GM19397 (cell line): ENCODE results near the gene AURKB.
A peak's percentile ranks its signal among the peaks of the same experiment; 100 is the strongest.
"Not testable (repeated sequence)": the region's sequence is repeated elsewhere in the genome, so short reads cannot be mapped to it uniquely, and the experiment has no call there.

ENCODE experiments used
- ATAC-seq: cut with Tn5 transposase; IDR thresholded peaks from one replicate; pipeline ENCODE4 v1.9.1; 2021; ENCODE audit warnings: mild to moderate bottlenecking, moderate library complexity; ENCODE audit not compliant: unreplicated experiment

The AURKB gene

DNA sequence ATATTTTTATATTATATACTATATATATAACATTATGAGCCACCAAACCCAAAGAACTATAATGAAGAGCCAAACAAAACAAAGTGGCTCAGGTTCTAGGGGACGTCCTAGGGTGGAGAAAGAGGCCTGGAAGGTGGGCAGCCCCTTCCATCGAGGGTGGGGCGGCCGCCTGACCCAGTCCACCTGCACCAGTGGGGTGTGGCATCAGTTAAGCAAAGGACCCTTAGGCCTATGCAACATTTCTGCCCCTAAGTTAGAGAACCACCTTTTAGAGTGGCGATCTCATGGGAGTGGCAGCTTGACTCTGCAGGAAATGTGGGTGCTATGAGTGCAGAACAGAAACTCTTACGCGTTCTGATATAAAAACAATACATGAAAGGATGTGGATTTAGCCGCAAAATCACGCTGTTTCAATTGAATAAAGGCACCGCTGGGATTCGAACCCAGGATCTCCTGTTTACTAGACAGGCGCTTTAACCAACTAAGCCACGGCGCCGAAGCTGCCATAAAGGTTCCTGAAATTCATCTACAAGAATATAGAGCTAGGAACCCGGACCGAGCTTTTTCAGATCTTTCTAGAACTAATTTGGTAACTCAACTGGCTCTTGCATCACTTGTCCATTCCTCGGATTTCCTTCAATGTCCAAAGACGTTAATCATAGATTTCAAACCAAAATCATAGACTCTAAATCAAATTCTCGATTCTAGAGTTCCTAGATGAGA lies 15.6 kb upstream of the AURKB start:
- ATAC-seq = no peak

GRCh38 chr17:8224891-8225812 lies 14.8 kb upstream of the AURKB start:
- no peak for ATAC-seq

GRCh38 chr17:8223356-8224126 lies 13.2 kb upstream of the AURKB start:
- peak; percentile 9 for ATAC-seq

GRCh38 chr17:8222630-8223355 lies 12.4 kb upstream of the AURKB start:
- ATAC-seq = peak; percentile 34

- peak; percentile 29 for ATAC-seq
These were observed 11.9 kb upstream of the AURKB start for GRCh38 chr17:8222380-8222629.

DNA sequence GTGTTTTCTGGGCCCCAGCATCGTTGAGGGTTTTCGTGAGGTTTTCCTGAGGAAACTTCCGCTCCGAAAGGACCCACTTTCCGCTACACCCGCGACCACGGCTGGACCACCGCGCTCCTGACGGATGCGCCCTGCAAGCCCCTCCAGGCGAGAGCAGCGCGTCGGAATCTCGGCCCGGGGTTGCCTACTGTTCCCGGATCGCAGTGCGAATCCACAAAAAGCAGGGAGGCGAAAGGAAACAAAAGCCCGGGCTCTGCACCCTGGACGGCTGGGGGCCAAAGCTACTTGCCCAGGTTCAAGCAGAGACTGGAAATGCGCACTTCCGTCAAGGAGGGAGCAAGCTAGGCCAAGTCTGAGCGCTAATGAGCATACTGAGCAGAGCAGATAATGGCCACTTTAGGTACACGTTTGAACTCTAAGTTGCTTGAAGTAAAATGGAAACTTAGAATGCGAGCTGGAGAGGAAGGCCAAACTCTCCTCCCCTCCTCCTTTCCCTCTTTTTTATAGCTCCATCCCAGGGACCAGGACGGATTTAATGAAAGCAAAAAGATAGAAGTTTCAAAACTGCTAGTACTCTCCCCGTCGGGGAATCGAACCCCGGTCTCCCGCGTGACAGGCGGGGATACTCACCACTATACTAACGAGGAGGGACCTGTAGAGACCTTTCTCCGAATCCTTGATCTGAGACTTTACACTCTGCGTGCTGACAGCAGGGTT lies 11.4 kb upstream of the AURKB start:
- peak; percentile 36 for ATAC-seq

DNA sequence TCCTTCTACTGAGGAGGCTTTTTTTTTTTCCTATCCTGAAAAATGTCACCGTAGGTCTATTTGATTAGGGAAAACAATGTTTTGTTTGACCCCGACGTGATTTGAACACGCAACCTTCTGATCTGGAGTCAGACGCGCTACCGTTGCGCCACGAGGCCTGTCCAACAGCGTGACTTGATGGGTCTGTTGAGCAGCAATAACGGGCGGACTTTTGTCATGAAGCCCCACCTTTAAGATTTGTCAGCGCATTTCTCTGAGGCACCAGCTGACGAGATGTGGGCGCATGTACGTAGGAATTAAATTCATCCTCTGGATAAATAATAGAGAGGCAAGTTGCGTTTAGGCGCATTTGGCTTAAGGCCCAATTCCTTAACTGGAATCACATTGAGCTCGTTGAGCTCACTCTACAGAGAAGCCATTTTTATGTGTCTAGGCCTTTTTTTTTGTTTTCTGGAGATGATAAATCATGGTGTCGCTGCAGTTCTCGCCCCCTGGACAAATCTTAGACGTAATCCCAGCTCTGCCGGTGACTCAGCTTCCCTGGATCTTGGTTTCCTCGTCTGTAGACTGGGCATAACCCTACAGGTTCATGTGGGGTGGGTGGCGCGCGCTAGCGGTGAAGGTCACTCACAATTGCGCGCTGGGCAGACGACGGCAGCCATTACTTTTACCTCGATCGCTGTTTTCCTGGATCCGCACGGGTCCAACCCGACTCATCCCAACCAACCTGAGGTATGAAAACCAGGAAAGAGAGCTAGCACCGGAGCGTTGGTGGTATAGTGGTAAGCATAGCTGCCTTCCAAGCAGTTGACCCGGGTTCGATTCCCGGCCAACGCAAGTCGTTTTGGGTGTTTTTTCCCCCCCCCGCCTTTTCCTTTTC lies 10.6 kb upstream of the AURKB start:
- peak; percentile 27 for ATAC-seq

GRCh38 chr17:8214000-8214399 lies 3.6 kb upstream of the AURKB start:
- not testable (repeated sequence) for ATAC-seq

GRCh38 chr17:8212312-8213180 lies 2.2 kb upstream of the AURKB start:
- no peak for ATAC-seq

DNA sequence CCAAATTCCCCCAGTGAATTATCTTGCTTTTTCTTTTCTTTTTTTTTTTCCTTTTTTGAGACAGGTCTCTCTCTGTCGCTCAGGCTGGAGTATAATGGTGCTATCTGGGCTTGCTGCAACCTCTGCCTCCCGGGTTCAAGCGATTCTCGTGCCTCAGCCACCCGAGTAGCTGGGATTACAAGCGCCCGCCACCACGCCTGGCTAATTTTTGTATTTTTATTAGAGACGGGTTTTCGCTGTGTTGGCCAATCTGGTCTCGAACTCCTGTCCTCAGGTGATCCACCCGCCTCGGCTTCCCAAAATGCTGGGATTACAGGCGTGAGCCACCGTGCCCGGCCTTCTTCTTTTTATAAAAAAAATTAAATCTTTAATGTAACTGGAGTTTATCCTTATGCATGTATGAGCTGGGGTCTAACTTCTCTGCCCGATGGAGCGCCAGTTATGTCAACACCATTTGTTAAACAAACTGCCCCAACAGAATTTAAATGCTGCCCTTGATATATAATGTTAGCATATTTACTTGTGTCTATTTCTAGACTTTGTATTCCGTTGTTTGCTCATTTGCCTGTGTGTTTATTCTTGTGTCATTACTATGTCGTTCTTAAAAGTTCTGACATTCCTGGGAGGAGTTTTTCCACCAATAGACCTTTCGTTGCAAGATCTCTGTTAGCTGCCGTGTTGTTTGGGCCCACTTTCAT lies 535 bp upstream of the AURKB start:
- no peak for ATAC-seq

GRCh38 chr17:8206536-8206935 lies 3.8 kb downstream of the AURKB start:
- no peak for ATAC-seq

DNA sequence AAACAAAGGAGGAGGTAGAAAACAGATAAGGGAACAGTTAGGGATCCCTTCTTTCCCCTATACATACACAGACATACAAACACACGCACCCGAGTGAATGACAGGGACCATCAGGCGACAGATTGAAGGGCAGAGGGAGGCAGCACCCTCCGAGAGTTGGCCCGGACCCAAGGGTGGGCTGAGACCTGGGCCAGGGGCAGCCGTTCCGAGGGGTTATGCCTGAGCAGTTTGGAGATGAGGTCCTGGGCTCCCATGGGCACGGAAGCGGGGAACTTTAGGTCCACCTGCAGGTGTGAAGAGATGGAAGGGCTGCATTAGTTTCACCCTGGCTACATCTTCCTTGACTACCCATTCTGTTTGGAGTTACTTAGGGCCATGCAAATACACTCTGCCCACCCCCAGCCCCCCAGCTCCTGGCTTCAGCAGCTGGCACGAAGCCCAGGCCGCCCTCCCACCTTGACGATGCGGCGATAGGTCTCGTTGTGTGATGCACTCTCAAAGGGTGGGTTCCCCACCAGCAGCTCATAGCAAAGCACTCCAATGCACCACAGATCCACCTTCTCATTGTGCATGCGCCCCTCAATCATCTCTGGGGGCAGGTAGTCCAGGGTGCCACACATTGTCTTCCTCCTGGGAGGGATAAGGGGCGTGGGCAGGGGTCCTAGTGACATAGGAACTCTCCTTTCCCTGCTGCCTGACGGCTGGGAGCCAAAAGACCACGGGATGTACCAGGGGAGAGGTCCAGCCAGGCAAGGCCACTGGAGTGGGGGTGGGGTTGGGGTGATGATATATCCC lies 5.4 kb downstream of the AURKB start:
- no peak for ATAC-seq

- no peak for ATAC-seq
These were observed 18.1 kb downstream of the AURKB start for GRCh38 chr17:8192070-8192815.

DNA sequence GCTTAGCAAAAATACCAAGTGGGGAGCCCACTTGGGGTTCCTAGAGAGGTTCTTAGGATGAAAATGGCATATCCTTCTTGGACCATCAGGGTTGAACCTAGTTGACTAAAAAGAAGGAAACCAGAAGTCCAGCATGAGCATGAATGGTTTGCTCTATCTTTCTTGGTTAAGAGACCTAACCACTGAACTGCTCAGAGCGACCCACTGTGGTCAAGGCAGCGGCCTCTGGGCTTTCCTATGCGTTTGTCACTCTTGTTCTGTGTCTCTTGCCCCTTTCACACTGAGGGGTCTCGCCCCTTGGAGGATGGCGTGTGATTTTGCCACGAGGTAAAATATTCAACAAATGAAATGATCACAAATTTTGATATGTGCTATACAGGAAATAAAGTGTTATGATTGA lies 19.9 kb downstream of the AURKB start:
- no peak for ATAC-seq

DNA sequence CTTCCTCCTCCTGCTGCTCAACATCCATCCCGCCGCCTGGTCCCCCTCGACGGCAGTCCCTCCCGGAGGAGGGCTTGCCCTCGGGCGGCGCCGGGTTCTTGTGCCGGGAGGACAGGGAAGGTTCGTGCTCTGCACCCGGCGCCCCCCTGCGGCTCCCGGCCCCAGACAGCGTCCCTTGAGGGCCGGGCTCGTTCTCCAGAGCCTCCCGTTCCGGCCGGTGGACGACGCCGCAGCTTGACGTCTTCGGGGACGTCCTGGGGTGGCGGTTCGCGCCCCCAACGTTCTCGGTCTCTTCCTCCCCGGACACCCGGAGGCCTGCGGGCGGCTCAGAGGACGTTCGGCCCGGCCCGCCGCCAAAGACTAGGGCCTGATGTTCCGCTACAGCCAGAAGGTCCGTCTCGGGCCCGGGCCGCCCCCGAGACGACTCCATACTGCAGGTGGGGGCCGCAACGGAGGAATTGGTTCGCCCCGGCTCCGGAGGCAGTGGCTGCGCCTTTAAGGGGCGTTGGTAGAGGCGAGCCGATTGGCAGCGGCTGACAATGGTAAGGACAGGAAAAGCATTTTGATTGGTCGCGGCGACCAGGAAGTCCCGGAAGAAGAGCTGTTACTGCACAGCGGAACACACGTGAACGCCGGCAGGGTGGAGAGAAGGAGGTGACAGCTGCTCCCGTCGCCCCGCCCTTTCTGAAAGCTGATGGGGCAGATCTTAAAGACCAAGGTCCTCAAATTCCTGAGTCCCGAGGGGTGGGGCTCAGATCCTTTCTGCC lies 20.5 kb downstream of the AURKB start, which contains the start of gene BORCS6:
BORCS6 (minus strand) TSS at position 470 of the 767 bp plus-strand sequence; CDS start at position 430, 40 bp downstream.
- peak; percentile 48 for ATAC-seq
